ENCODE measurements around the gene SLC1A4. TPM values are rescaled to one million over a fixed set of nuclear protein-coding genes. Genes with fewer than 3 reads are reported as not detected.

SLC1A4 gene
- total RNA-seq, 4 donors from 2014 or later: 7.2 to 14.4 (median 12.2) TPM

DNA sequence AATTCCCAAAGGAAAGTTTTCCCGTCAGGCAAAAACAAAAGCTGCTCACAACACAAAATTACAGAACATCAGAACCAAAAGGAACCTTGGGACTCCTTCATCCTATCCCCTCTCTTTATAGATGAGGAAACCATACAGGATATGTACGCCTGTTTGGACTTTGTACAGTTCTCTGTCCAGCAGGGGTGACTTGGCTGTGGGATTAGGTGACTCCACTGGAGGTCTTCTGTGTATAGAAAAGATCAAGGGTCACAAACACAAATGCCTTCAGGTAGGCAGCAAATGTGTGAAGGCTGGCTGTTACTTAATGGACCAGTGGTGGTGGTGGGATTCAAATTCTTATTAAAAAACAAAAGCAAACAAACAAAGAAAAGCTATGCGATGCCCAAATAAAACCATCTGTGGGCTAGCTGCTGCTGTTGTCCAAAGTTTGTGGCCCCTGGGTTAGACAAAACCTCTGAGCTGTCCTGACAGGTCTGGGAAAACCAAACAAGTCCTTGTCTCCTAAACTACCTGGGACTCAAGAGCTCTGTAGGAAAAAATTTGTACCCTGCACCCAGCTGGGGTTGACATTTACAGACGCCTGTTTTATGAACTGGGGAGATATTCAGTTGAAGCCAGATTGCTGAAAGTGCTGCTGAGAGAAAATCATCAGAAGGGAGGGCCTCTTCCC lies 65.7 kb downstream of the SLC1A4 start:
- WGBS, 2 donors: 71 to 79% methylated on average over 4 of the region's 4 CpGs
- Histone ChIP-seq H3K9me3 (no peaks in the 10 kb centered on the region), H3K36me3 (no peaks in the 10 kb centered on the region), H3K27ac (peak overlapping the region in 1 of 4 donors; percentile 90), H3K4me1 (peaks cover 0 to 22% (median 15%) of the 10 kb centered on the region in 4 donors), H3K27me3 (no peaks in the 10 kb centered on the region), H3K4me3 (peak overlapping the region in 1 of 4 donors; percentile 77)
- no peak for DNase-seq (ENCODE audit: low spot score in 2 of 2)
- no peak for TF ChIP-seq EP300 (IDR thresholded peaks at IDR 0.05)
- no peak for TF ChIP-seq POLR2A (IDR thresholded peaks at IDR 0.05)
- TF ChIP-seq, protein P1, sequence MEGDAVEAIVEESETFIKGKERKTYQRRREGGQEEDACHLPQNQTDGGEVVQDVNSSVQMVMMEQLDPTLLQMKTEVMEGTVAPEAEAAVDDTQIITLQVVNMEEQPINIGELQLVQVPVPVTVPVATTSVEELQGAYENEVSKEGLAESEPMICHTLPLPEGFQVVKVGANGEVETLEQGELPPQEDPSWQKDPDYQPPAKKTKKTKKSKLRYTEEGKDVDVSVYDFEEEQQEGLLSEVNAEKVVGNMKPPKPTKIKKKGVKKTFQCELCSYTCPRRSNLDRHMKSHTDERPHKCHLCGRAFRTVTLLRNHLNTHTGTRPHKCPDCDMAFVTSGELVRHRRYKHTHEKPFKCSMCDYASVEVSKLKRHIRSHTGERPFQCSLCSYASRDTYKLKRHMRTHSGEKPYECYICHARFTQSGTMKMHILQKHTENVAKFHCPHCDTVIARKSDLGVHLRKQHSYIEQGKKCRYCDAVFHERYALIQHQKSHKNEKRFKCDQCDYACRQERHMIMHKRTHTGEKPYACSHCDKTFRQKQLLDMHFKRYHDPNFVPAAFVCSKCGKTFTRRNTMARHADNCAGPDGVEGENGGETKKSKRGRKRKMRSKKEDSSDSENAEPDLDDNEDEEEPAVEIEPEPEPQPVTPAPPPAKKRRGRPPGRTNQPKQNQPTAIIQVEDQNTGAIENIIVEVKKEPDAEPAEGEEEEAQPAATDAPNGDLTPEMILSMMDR (IDR thresholded peaks at IDR 0.05): no peak

DNA sequence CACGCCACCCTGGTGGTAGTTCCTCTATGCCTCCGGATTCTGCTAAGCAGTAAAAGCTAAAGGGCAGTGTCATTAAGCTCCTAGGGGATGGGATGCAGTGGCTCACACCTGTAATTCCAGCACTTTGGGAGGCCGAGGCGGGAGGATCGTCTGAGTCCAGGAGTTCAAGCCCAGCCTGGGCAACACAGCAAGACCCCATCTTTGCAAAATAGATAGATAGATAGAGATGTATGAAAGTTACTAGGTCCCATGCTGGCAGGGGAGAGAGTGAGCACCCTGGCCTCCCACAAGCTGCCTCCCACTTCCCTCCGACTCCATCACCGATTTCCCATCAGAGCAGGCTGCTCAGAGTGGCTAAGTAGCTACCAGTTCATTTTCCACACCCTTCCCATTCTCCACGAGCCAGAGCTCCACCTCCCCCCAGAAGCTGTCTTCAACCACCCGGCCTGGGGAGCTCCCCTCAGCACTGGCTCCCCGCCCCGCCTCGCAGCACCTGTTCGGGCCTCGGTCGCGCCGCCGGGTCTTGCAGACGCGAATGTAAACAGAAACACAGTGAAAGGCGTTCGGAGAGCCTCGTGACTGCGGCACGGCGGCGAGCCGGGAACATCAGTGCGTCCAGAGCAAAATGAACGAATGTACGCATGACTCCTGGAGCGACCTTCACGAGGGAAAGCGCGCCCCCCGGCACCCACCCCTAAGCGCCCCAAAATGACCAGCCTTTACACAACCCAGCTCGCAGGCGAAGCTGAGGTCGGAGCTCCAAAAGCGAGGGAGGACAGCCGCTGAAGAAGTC lies 66.4 kb downstream of the SLC1A4 start:
- no peaks in the 10 kb centered on the region for H3K36me3 ChIP-seq
- TF ChIP-seq EP300 (IDR thresholded peaks at IDR 0.05) (no peak), POLR2A (IDR thresholded peaks at IDR 0.05) (no peak)
- TF ChIP-seq, protein P1 (IDR thresholded peaks at IDR 0.05): no peak
- no peaks in the 10 kb centered on the region for H3K9me3 ChIP-seq
- WGBS, 2 donors: 10 to 15% methylated on average over 23 to 41 of the region's 42 CpGs
- peak overlapping the region; percentile 18 to 90 (median 84) for H3K27ac ChIP-seq
- no peaks in the 10 kb centered on the region for H3K27me3 ChIP-seq
- H3K4me1 ChIP-seq: peaks cover 0 to 29% (median 15%) of the 10 kb centered on the region in 4 donors
- H3K4me3 ChIP-seq: peak overlapping the region; percentile 76 to 91 (median 80)
- DNase-seq (ENCODE audit: low spot score in 2 of 2): peak in 1 of 2 donors; percentile 27

DNA sequence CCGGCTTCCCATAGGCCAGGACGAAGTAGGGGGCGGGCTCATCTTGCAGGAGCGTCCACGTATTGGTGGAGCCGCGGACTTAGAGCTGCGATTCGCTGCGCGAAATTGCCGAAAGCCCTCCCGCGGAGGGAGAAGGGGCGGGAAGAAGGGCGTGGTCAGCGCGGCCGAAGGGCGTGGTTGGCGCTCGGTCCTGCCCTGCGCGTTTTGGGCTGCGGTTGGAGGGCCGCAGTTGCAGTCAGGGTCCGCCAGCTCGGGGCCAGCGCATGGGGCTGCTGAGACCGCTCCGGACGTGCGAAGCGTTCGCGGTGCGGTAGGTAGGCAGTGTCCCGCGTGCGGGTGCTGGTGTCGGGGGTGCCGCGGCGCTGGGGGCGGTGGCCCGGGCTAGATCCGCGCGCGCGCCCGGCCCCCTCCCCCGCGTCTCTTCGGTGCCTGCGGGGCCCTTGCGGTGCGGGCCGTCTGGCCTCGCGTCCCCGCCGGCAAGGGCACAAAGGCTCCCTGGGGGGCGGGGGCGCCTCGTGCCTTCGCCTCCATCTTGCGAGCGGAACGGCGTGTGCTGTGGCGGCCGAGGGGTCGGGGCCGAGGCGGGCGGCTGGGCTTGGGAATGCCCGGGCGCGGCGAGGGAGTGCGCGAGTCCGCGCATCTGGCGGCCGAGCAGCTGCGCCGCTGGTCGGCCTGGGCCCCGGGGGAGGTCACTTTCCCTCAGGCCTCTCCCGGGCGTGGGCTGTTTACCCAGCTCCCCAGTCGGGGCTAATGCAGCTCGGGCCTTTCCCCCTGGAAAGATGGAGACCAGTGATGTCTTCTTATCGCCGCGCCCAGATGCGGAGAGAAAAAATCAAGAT lies 67.2 kb downstream of the SLC1A4 start, which contains the start of gene CEP68:
Gene CEP68, plus strand, starts transcription at position 202 of the 839 bp plus-strand sequence. CDS start 13,029 bp downstream, outside the sequence.
- Histone ChIP-seq H3K9me3 (no peaks in the 10 kb centered on the region), H3K4me1 (peaks cover 0 to 38% (median 15%) of the 10 kb centered on the region in 4 donors), H3K27ac (peak within 1 kb of the TSS; percentile 79 to 90 (median 88)), H3K36me3 (no peaks in the 10 kb centered on the region), H3K4me3 (peak within 1 kb of the TSS; percentile 76 to 91 (median 80)), H3K27me3 (no peaks in the 10 kb centered on the region)
- peak; percentile 94 to 96 for DNase-seq (ENCODE audit: low spot score in 2 of 2)
- TF ChIP-seq, protein P1 (IDR thresholded peaks at IDR 0.05): peak in 2 of 5 experiments; percentile 51 to 52
- TF ChIP-seq POLR2A (IDR thresholded peaks at IDR 0.05) (peak; percentile 76 to 95), EP300 (IDR thresholded peaks at IDR 0.05) (peak in 1 of 2 donors; percentile 92)
- 0% methylated on average over 66 to 67 of the region's 99 CpGs for WGBS, 2 donors

DNA sequence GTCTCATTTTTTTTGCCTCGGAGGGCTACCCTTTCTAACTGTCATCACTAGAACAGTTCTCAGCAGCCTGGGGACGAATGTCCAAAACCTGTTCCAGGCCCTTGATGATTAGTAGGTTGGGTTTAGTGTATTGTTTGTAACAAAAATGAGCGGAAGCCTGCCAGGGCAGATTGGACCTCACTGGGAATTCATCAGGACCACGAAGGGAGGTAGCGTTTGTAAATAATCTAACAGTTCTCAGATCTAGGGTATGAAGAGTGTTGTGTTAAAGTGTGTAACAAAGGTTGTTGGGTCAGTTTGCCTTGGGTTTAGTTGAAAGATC lies 67.8 kb downstream of the SLC1A4 start:
- Histone ChIP-seq H3K4me3 (peak overlapping the region; percentile 76 to 91 (median 80)), H3K27me3 (no peaks in the 10 kb centered on the region), H3K36me3 (no peaks in the 10 kb centered on the region), H3K27ac (peak overlapping the region; percentile 79 to 90 (median 88)), H3K9me3 (no peaks in the 10 kb centered on the region), H3K4me1 (peaks cover 0 to 43% (median 15%) of the 10 kb centered on the region in 4 donors)
- WGBS, 2 donors: 2 to 4% methylated on average over 5 of the region's 5 CpGs
- DNase-seq (ENCODE audit: low spot score in 2 of 2): no peak
- no peak for TF ChIP-seq EP300 (IDR thresholded peaks at IDR 0.05)
- no peak for TF ChIP-seq POLR2A (IDR thresholded peaks at IDR 0.05)
- TF ChIP-seq, protein P1 (IDR thresholded peaks at IDR 0.05): no peak

Measured in tibial nerve (tissue), 4 donors.